HAP-1 (cell line): Measurements from ENCODE around the gene TADA1.
"Not testable (repeated sequence)": the region's sequence is repeated elsewhere in the genome, so short reads cannot be mapped to it uniquely, and the experiment has no call there.

Experiments used
- DNase-seq, 2 experiments: peaks; one replicate each; pipeline ENCODE4 v3.0.0-alpha.2; 2016 to 2020; ENCODE audit warnings: low spot score in 2 of 2
- H3K27me3 ChIP-seq: fragments of 250-450 bp; sonication (Bioruptor Pico); 2 replicates; pipeline ENCODE4 v1.5.1; 2020; ENCODE audit warnings: low read depth, mild to moderate bottlenecking, moderate library complexity
- H3K36me3 ChIP-seq: fragments of 250-450 bp; sonication (Bioruptor Pico); replicated peaks from 2 replicates; pipeline ENCODE4 v1.5.1; 2020; ENCODE audit warnings: mild to moderate bottlenecking
- H3K4me1 ChIP-seq: fragments of 250-450 bp; sonication (Bioruptor Pico); 2 replicates; pipeline ENCODE4 v1.5.1; 2020; ENCODE audit warnings: mild to moderate bottlenecking
- H3K4me3 ChIP-seq: fragments of 250-450 bp; sonication (Bioruptor Pico); 2 replicates; pipeline ENCODE4 v1.5.1; 2020; ENCODE audit warnings: mild to moderate bottlenecking, moderate library complexity
- H3K9me3 ChIP-seq: fragments of 250-450 bp; sonication (Bioruptor Pico); 2 replicates; pipeline ENCODE4 v1.5.1; 2020; ENCODE audit warnings: mild to moderate bottlenecking, moderate library complexity
- in situ Hi-C: fragments of 300-500 bp; cut with MboI; formaldehyde crosslinking; loops from 3 replicates; pipeline ENCODE4 v1.14.3; 2020; ENCODE audit warnings: low sequenced_read_pairs, inconsistent platforms, mixed read lengths

Gene TADA1

GRCh38 chr1:166884040-166884642 is 8.1 kb upstream of the TADA1 start:
- DNase-seq = peak in 1 of 2 experiments; percentile 26

GRCh38 chr1:166882893-166883292 is 6.8 kb upstream of the TADA1 start:
- H3K27me3 ChIP-seq = peaks cover 2% of the 10 kb centered on the region; the same call in 1 of the 2 replicates
- no peak for DNase-seq
- no peaks in the 10 kb centered on the region for H3K4me1 ChIP-seq
- in situ Hi-C loops = no loop called here
- no peaks in the 10 kb centered on the region; the same call in 1 of the 2 replicates for H3K9me3 ChIP-seq
- H3K4me3 ChIP-seq = no peak overlapping the region
- H3K36me3 ChIP-seq = no peaks in the 10 kb centered on the region

More at GRCh38 chr1:166884040-166884642, 8.1 kb upstream of the TADA1 start:
- Histone ChIP-seq H3K27me3 (peaks cover 2% of the 10 kb centered on the region; the same call in 1 of the 2 replicates), H3K9me3 (no peaks in the 10 kb centered on the region), H3K4me1 (peaks cover 3% of the 10 kb centered on the region; the same call in 1 of the 2 replicates), H3K36me3 (no peaks in the 10 kb centered on the region), H3K4me3 (no peak overlapping the region)
- in situ Hi-C loops = no loop called here

GRCh38 chr1:166878173-166878917 is 2.3 kb upstream of the TADA1 start:
- H3K4me1 ChIP-seq, H3K9me3 ChIP-seq, in situ Hi-C loops, H3K27me3 ChIP-seq, H3K36me3 ChIP-seq, H3K4me3 ChIP-seq, DNase-seq: not testable (repeated sequence)

- H3K27me3 ChIP-seq = no peaks in the 10 kb centered on the region
- no peak for DNase-seq
- in situ Hi-C loops = no loop called here
- H3K4me1 ChIP-seq = peaks cover 10% of the 10 kb centered on the region
- no peaks in the 10 kb centered on the region; the same call in 1 of the 2 replicates for H3K9me3 ChIP-seq
- peak overlapping the region; percentile 77 for H3K4me3 ChIP-seq
- H3K36me3 ChIP-seq = no peaks in the 10 kb centered on the region
These were observed 425 bp upstream of the TADA1 start for GRCh38 chr1:166876540-166876838.

- Histone ChIP-seq H3K9me3 (no peaks in the 10 kb centered on the region; the same call in 1 of the 2 replicates), H3K4me3 (peak overlapping the region; percentile 77), H3K27me3 (no peaks in the 10 kb centered on the region), H3K4me1 (peaks cover 15% of the 10 kb centered on the region), H3K36me3 (no peaks in the 10 kb centered on the region)
- no peak for DNase-seq
- in situ Hi-C loops = no loop called here
These were observed 746 bp downstream of the TADA1 start for GRCh38 chr1:166875302-166875733.

GRCh38 chr1:166874464-166874863 is 1.6 kb downstream of the TADA1 start:
- H3K27me3 ChIP-seq = no peaks in the 10 kb centered on the region
- in situ Hi-C loops = no loop called here
- peak; percentile 31 to 42 for DNase-seq
- no peaks in the 10 kb centered on the region; the same call in 1 of the 2 replicates for H3K9me3 ChIP-seq
- peaks cover 15% of the 10 kb centered on the region for H3K4me1 ChIP-seq
- no peak overlapping the region for H3K4me3 ChIP-seq
- H3K36me3 ChIP-seq = no peaks in the 10 kb centered on the region

- in situ Hi-C loops = no loop called here
- DNase-seq = no peak
- Histone ChIP-seq H3K27me3 (no peaks in the 10 kb centered on the region), H3K9me3 (no peaks in the 10 kb centered on the region), H3K36me3 (peaks cover 21% of the 10 kb centered on the region), H3K4me1 (peaks cover 11% of the 10 kb centered on the region), H3K4me3 (no peak overlapping the region)
These were observed 5.5 kb downstream of the TADA1 start for GRCh38 chr1:166870584-166870983.

DNA sequence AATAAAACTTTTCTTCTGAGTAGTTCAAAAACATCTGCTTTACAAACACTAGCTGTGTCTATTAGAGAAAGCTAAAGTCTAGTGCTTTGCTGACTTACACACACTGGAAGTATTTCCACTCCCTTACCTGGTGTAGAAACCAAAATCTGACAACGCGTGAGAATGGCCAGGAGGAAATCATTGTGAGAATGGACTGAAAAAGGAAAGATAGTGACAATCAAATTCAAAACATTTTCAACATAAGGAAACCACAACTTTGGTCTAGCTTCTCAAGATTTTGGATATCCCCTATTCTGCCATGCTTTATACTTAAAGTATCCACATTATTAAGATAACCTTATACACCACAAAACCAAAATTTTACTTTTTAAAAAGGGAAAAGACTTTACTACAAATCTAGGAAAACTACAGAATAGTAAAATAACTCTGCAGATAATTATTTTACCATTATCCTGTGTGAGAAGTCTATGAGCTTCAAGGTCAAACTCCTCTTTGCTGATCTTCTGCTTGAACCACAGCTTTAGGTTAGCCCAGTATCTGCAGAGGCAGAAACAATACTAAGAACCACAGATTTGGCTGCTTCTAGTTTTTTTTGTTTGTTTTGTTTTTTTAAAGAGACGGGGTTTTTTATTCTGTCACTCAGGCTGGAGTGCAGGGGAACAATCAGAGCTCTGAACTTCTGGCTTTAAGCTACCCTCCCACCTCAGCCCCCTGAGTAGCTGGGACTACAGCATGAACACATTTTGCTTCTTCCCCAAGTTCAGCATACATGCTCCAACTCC is 6.6 kb downstream of the TADA1 start:
- peaks cover 7% of the 10 kb centered on the region for H3K4me1 ChIP-seq
- H3K36me3 ChIP-seq = peaks cover 21% of the 10 kb centered on the region
- in situ Hi-C loops = no loop called here

DNA sequence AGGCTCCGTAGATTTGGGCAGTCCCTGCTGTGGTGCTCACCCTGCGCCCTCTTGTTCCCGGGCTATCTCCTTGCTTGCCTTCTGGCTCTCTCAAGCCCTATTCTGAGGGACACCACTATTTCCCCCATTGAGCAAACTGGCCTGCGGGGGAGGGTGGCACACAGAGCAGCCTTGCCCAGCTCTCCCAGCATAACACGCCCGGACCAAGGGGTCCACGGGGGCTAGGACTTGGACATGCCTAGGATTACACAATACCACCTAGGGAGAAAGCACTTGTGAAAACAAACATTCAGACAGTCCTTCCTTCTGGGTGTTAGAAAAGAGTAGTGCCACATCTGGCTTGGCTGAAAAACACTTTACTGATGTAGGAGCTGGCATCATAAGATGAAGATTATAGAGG is 7.4 kb downstream of the TADA1 start:
- H3K4me1 ChIP-seq = peaks cover 7% of the 10 kb centered on the region
- H3K9me3 ChIP-seq = no peaks in the 10 kb centered on the region
- DNase-seq = no peak
- no peak overlapping the region for H3K4me3 ChIP-seq
- in situ Hi-C loops = no loop called here
- H3K27me3 ChIP-seq = no peaks in the 10 kb centered on the region
- peaks cover 21% of the 10 kb centered on the region for H3K36me3 ChIP-seq

More for the DNA sequence above, 6.6 kb downstream of the TADA1 start:
- no peak for DNase-seq
- no peaks in the 10 kb centered on the region for H3K9me3 ChIP-seq
- H3K27me3 ChIP-seq = no peaks in the 10 kb centered on the region
- H3K4me3 ChIP-seq = no peak overlapping the region

- no peaks in the 10 kb centered on the region for H3K9me3 ChIP-seq
- peaks cover 39% of the 10 kb centered on the region for H3K36me3 ChIP-seq
- H3K4me1 ChIP-seq = no peaks in the 10 kb centered on the region; the same call in 1 of the 2 replicates
- DNase-seq = no peak
- in situ Hi-C loops = no loop called here
- no peak overlapping the region for H3K4me3 ChIP-seq
- H3K27me3 ChIP-seq = no peaks in the 10 kb centered on the region
These were observed 10.1 kb downstream of the TADA1 start for GRCh38 chr1:166865926-166866325.

DNA sequence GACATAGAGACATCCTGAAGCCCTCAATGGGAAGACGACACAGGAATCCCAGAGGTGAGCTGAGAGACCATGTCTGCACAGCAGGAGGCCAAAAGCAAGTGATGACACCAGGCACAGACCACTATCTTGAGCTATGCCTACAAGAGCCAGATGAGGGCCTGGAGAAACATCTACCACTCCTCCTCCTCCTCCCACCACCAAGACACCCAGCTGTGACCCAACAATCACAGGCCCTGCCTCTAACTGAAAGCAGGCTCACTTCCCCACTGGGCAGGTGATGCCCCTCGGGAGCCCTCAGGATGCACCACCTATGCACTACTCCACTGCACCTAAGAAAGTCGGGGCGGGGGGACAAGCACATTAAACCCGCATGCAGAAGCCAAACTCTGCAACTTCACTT is 16.5 kb downstream of the TADA1 start:
- no peaks in the 10 kb centered on the region for H3K9me3 ChIP-seq
- H3K36me3 ChIP-seq = peaks cover 73% of the 10 kb centered on the region
- no peak overlapping the region for H3K4me3 ChIP-seq
- H3K4me1 ChIP-seq = no peaks in the 10 kb centered on the region
- in situ Hi-C loops = no loop called here
- H3K27me3 ChIP-seq = no peaks in the 10 kb centered on the region
- no peak for DNase-seq

- no peak for DNase-seq
- peaks cover 81% of the 10 kb centered on the region for H3K36me3 ChIP-seq
These were observed 17.2 kb downstream of the TADA1 start for GRCh38 chr1:166858726-166859419.

DNA sequence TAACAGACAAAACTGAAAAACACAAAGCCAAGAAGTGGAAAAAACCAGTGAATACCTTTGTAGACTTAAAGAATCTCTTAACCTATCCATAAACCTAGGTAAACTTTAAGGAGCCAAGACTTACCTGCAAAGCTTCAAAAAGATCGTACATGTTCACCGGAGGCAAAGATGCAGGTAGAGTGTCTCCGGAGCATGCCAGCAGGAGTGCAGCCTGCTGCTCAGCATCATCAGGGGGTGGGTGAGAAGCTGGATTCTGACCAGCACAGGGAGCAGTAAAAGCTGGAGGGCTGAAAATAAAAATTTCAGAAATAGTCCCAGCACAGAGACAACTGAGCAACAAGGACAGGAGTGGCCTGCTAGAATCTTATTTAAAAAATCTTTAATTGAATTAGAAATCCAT is 18.1 kb downstream of the TADA1 start:
- Histone ChIP-seq H3K9me3 (no peaks in the 10 kb centered on the region), H3K4me1 (no peaks in the 10 kb centered on the region), H3K36me3 (peaks cover 89% of the 10 kb centered on the region), H3K4me3 (no peak overlapping the region), H3K27me3 (no peaks in the 10 kb centered on the region)
- no peak for DNase-seq
- in situ Hi-C loops = no loop called here

More at GRCh38 chr1:166858726-166859419, 17.2 kb downstream of the TADA1 start:
- in situ Hi-C loops = no loop called here
- Histone ChIP-seq H3K4me3 (no peak overlapping the region), H3K27me3 (no peaks in the 10 kb centered on the region), H3K9me3 (no peaks in the 10 kb centered on the region), H3K4me1 (no peaks in the 10 kb centered on the region)
